GM23248 (cell line): ENCODE results near the gene CEMIP. TPM values are rescaled to one million over a fixed set of nuclear protein-coding genes. Genes with fewer than 3 reads are reported as not detected.
A peak's percentile ranks its signal among the peaks of the same experiment; 100 is the strongest.

Experiments used
- DNase-seq: peaks from one replicate; pipeline ENCODE4 v3.0.0-alpha.2; 2015
- H2AFZ ChIP-seq: fragments of 200-600 bp; sonication (generic); 2 replicates; pipeline ENCODE4 v1.6.1; 2016; ENCODE audit warnings: antibody characterized with exemption
- H3F3A ChIP-seq: fragments of 200-600 bp; sonication (generic); 2 replicates; pipeline ENCODE4 v1.6.1; 2016; ENCODE audit warnings: mild to moderate bottlenecking, antibody characterized with exemption, mixed run types; ENCODE audit not compliant: insufficient read depth
- H3K27ac ChIP-seq: fragments of 200-600 bp; sonication (generic); 2 replicates; pipeline ENCODE4 v1.5.1; 2016; ENCODE audit warnings: mild to moderate bottlenecking
- H3K27me3 ChIP-seq: fragments of 200-600 bp; sonication (generic); replicated peaks from 2 replicates; pipeline ENCODE4 v1.6.1; 2016; ENCODE audit warnings: mild to moderate bottlenecking; ENCODE audit not compliant: insufficient read depth
- H3K36me3 ChIP-seq: fragments of 200-600 bp; sonication (generic); 2 replicates; pipeline ENCODE4 v1.6.1; 2016; ENCODE audit warnings: low read depth, mild to moderate bottlenecking
- H3K4me1 ChIP-seq: fragments of 200-600 bp; sonication (generic); 2 replicates; pipeline ENCODE4 v1.6.1; 2016; ENCODE audit warnings: mild to moderate bottlenecking; ENCODE audit not compliant: insufficient read depth
- H3K4me2 ChIP-seq: fragments of 200-600 bp; sonication (generic); one replicate; pipeline ENCODE4 v1.6.1; 2016; ENCODE audit warnings: mild to moderate bottlenecking; ENCODE audit not compliant: unreplicated experiment
- H3K4me3 ChIP-seq: fragments of 200-600 bp; sonication (generic); 2 replicates; pipeline ENCODE4 v1.5.1; 2016; ENCODE audit warnings: mild to moderate bottlenecking
- H3K79me2 ChIP-seq: fragments of 200-600 bp; sonication (generic); 2 replicates; pipeline ENCODE4 v1.6.1; 2016; ENCODE audit warnings: mild to moderate bottlenecking; ENCODE audit not compliant: insufficient read depth
- H3K9ac ChIP-seq: fragments of 200-600 bp; sonication (generic); 2 replicates; pipeline ENCODE4 v1.6.1; 2016; ENCODE audit warnings: mild to moderate bottlenecking
- H3K9me2 ChIP-seq: fragments of 200-600 bp; sonication (generic); 2 replicates; pipeline ENCODE4 v1.6.1; 2016; ENCODE audit warnings: mixed run types, mild to moderate bottlenecking, moderate library complexity; ENCODE audit not compliant: insufficient read depth
- H3K9me3 ChIP-seq: fragments of 200-600 bp; sonication (generic); one replicate; pipeline ENCODE4 v1.6.1; 2017; ENCODE audit warnings: low read depth
- H4K20me1 ChIP-seq: fragments of 200-600 bp; sonication (generic); 2 replicates; pipeline ENCODE4 v1.6.0; 2016; ENCODE audit not compliant: insufficient read depth
- EZH2 ChIP-seq: fragments of 200-600 bp; sonication (generic); IDR thresholded peaks from 2 replicates; pipeline ENCODE4 v1.6.1; 2018; ENCODE audit warnings: antibody characterized with exemption, mild to moderate bottlenecking; ENCODE audit not compliant: insufficient read depth, poor library complexity, severe bottlenecking
- EZH2phosphoT487 ChIP-seq: fragments of 200-600 bp; sonication (generic); IDR thresholded peaks from 2 replicates; pipeline ENCODE4 v1.6.1; 2018; ENCODE audit warnings: antibody characterized with exemption, moderate library complexity, mild to moderate bottlenecking, low read depth; ENCODE audit not compliant: insufficient read depth
- whole genome bisulfite sequencing, 2 experiments: methylation state at CpG; one replicate each; pipeline ENCODE4 v1.1.6; 2015 to 2017; ENCODE audit warnings: low lambda C conversion rate in 2 of 2, low coverage in 1 of 2; ENCODE audit errors: missing lambda C conversion rate in 2 of 2; 5-methylcytosine and 5-hydroxymethylcytosine counted together
- in situ Hi-C: fragments of 300-500 bp; cut with MboI; formaldehyde crosslinking; loops from 2 replicates; pipeline ENCODE4 v1.15.0; 2020
- polyA plus RNA-seq: library from polyadenylated mRNA; unstranded; fragments of >200 nt; fragmentation: Nextera tagmentation; extraction: Ambion mirVana; gene quantifications from 2 replicates; pipeline ENCODE4 v1.2.1, GENCODE V29; 2016
- total RNA-seq: library from RNA; depleted of rRNA; stranded (reverse); fragments of >200 nt; shearing (Covaris generic); gene quantifications from 2 replicates; pipeline ENCODE4 v1.2.3, GENCODE V29; 2014

The CEMIP gene
- total and polyA plus RNA-seq, 2 experiments from 2014 or later, result 134 to 213 TPM

DNA sequence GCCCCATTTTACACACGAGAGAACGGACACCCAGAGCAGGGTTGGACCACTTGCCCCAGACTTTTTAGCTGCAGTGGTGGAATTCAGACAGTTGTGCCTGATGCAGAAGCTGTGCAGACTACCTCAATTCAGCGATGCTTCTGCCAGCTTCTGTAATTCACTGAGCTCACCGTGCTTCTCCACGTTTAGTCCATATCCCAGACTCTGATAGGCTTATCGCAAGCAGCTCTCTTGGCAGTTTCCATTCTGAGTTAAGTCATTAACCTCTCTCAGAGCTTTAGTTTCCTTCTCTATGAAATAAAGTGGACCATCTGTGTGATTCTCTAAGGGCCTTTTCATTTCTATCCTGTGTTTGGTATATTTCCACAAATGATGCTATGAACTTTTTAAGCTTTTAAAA lies 47.0 kb upstream of the CEMIP start:
- Histone ChIP-seq H3K27ac (no peak overlapping the region), H3K9me3 (no peaks in the 10 kb centered on the region), H3K9ac (no peak overlapping the region), H3K4me1 (no peaks in the 10 kb centered on the region), H3K9me2 (no peaks in the 10 kb centered on the region), H3K79me2 (peaks cover 95% of the 10 kb centered on the region), H4K20me1 (no peaks in the 10 kb centered on the region), H3K4me2 (no peak overlapping the region), H2AFZ (no peak overlapping the region), H3F3A (0 out of 2 replicates have a peak, but pooled peaks cover 3% of the 10 kb centered on the region), H3K36me3 (no peaks in the 10 kb centered on the region), H3K27me3 (no peaks in the 10 kb centered on the region), H3K4me3 (no peak overlapping the region)
- in situ Hi-C loops, result no loop called here
- no peak for TF ChIP-seq EZH2phosphoT487
- TF ChIP-seq EZH2, result no peak
- DNase-seq, result no peak
- WGBS, 2 experiments, result 68 to 75% methylated on average over 6 of the region's 6 CpGs

DNA sequence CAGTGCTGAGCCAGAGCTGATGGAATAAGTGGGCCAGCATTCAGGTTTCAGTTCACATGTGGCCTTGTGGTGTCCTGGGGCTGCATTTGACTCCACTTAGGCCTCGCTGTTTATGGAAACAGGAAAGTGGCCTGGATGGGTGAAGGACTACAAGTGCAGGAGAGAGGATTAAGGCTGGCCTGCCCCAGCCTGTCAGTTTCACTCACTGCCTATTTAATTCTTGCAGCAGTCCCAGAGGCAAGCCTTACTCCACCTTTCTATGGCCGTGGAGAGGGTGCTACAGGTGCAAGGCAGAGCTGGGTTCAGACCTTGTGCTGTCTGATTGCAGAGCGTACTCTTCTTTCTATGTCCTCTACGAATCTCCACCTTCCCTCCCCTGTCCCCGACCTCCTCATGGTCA lies 46.4 kb upstream of the CEMIP start:
- Histone ChIP-seq H3K36me3 (no peaks in the 10 kb centered on the region), H3K79me2 (peaks cover 95% of the 10 kb centered on the region), H2AFZ (no peak overlapping the region), H3F3A (0 out of 2 replicates have a peak, but pooled peaks cover 3% of the 10 kb centered on the region), H3K9ac (no peak overlapping the region), H3K4me2 (no peak overlapping the region), H3K4me3 (no peak overlapping the region), H3K9me3 (no peaks in the 10 kb centered on the region), H3K27me3 (no peaks in the 10 kb centered on the region), H4K20me1 (no peaks in the 10 kb centered on the region), H3K9me2 (no peaks in the 10 kb centered on the region), H3K27ac (no peak overlapping the region), H3K4me1 (no peaks in the 10 kb centered on the region)
- no peak for DNase-seq
- WGBS, 2 experiments, result 97 to 100% methylated on average over 5 of the region's 5 CpGs
- in situ Hi-C loops, result no loop called here
- TF ChIP-seq EZH2phosphoT487 (no peak), EZH2 (no peak)

DNA sequence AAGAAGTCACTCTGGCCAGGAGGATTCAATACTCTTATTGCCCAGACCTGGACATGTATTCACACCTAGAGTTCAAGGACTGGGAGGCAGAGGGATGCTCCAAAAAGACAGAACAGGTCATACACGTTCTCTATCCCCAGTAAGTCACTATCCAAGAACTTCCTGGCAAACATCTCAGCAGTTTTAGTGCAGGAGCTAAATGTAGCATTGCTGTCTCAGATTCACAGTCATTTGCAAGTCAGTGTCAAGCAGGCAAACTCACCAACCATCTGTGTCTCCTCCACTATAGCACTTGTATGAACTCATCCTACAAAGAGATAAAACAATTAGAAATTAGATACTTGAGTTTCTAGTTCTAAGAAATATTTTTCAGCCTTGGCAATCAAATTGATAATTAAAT lies 45.7 kb upstream of the CEMIP start:
- in situ Hi-C loops, result no loop called here
- Histone ChIP-seq H3K36me3 (no peaks in the 10 kb centered on the region), H3K79me2 (peaks cover 95% of the 10 kb centered on the region), H3K9ac (no peak overlapping the region), H3K4me1 (no peaks in the 10 kb centered on the region), H2AFZ (no peak overlapping the region), H3K27me3 (no peaks in the 10 kb centered on the region), H3K4me2 (no peak overlapping the region), H3K4me3 (no peak overlapping the region), H3F3A (0 out of 2 replicates have a peak, but pooled peaks cover 3% of the 10 kb centered on the region), H4K20me1 (no peaks in the 10 kb centered on the region), H3K27ac (no peak overlapping the region), H3K9me2 (no peaks in the 10 kb centered on the region), H3K9me3 (no peaks in the 10 kb centered on the region)
- 80 to 81% methylated on average over 1 of the region's 1 CpG for WGBS, 2 experiments
- peak; percentile 8 for DNase-seq
- TF ChIP-seq EZH2 (no peak), EZH2phosphoT487 (no peak)

DNA sequence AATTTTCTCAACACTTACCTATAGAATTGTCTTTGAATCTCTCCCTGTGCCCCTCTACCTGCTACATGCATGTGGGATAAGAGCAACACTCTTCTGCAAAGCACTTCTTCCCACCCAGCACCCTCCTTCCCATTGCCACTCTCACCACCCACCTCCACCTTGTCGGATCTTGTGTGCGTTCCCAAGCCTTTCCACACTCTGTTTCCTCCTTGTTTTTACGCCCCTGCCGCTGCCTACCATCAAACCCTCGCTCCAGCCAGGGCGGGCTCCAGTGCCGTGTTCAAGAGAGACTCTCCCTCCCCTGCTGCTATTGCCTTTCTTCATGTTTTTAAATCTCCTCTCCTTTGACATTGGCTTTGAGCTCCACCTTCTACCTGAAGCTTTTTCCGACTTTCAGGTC lies 43.8 kb upstream of the CEMIP start:
- Histone ChIP-seq H4K20me1 (no peaks in the 10 kb centered on the region), H3K9ac (no peak overlapping the region), H3K9me3 (no peaks in the 10 kb centered on the region), H3K27ac (no peak overlapping the region), H3K9me2 (no peaks in the 10 kb centered on the region), H2AFZ (no peak overlapping the region), H3K27me3 (no peaks in the 10 kb centered on the region), H3K4me3 (no peak overlapping the region), H3K36me3 (no peaks in the 10 kb centered on the region), H3K79me2 (peaks cover 92% of the 10 kb centered on the region), H3K4me2 (no peak overlapping the region), H3K4me1 (no peaks in the 10 kb centered on the region), H3F3A (0 out of 2 replicates have a peak, but pooled peaks cover 3% of the 10 kb centered on the region)
- WGBS, 2 experiments, result 95 to 98% methylated on average over 8 of the region's 8 CpGs
- no peak for TF ChIP-seq EZH2
- TF ChIP-seq EZH2phosphoT487, result no peak
- no peak for DNase-seq
- in situ Hi-C loops, result no loop called here

DNA sequence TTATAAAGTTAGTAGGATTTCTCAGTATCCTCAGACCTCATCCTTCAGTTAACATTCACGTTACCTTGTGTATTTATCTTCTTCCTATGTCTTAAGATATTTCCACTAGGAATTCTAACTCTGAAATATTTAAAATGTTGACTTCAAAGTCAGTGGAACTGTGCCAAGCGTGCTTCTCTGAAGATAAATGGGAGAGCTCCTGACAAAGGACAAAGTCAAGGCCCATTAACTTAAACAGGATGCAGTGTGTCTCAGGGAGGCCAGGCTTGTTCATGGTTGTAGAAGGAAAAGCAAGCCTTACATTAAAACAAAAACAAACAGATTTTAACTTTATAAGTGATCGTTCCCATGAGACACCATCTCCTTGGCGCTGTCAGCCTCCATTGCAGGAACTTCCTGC lies 42.6 kb upstream of the CEMIP start:
- Histone ChIP-seq H3K27me3 (no peaks in the 10 kb centered on the region), H3F3A (no peaks in the 10 kb centered on the region), H3K9me3 (no peaks in the 10 kb centered on the region), H3K36me3 (no peaks in the 10 kb centered on the region), H3K4me3 (no peak overlapping the region), H3K4me1 (no peaks in the 10 kb centered on the region), H3K27ac (no peak overlapping the region), H3K4me2 (no peak overlapping the region), H3K9ac (no peak overlapping the region), H2AFZ (no peak overlapping the region), H4K20me1 (no peaks in the 10 kb centered on the region), H3K9me2 (no peaks in the 10 kb centered on the region), H3K79me2 (peaks cover 92% of the 10 kb centered on the region)
- in situ Hi-C loops, result no loop called here
- TF ChIP-seq EZH2 (no peak), EZH2phosphoT487 (no peak)
- WGBS, 2 experiments, result 89 to 93% methylated on average over 4 of the region's 4 CpGs
- DNase-seq, result no peak
